T-helper 9 cell (primary cell): ENCODE results near the gene MRAS.

Experiments used
- DNase-seq: peaks from one replicate; pipeline ENCODE4 v3.0.0-alpha.2; 2020

MRAS gene

GRCh38 chr3:138344754-138345153 is 3.6 kb upstream of the MRAS start:
- no peak for DNase-seq

DNA sequence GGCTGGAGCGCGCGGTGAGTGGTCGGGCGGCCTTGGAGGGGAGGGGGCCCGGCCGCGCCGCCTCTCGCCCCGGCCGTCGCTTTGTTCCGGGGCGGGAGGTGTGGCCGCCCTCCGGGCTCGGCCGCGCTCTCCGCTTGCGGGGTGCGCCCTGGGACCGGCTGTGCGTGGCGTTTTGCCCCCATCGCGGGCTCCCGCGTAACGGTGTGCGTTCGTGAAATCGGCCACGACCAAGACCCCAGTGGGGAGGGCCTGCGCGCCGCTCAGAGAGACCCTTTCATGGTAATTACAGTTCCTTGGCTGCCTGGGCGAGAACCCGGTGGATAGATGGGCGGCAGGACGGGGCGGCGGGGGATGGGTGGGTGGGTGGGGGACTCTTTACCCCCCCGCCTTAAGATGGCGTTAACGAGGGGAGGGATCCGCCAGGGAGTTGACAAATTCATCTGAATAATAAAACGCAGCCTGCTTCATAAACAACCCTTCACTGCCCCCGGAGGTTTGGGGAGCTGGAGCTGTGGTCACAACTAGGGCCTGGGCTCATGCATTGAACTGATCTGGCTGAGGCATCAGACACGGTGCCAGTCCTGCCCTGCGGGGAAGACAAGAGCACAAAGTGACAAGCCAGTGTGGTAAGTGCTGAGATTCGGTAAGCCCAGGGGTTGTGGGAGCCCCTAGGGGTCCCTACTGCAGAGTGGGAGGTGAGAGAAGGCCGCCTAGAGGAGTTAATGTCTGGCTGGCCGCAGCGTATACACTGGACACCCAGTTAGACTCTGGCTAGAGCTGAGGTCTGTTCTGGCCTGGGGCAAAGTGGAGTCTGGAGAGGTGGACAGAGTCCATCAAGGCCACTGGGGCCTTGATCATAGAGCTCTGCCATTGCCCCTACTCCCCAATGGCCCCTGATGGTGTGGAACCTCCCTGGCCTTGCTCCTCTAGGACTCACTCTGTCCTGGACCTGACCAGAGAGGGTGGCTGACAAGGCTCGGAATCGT is 668 bp downstream of the MRAS start:
- DNase-seq: no peak

DNA sequence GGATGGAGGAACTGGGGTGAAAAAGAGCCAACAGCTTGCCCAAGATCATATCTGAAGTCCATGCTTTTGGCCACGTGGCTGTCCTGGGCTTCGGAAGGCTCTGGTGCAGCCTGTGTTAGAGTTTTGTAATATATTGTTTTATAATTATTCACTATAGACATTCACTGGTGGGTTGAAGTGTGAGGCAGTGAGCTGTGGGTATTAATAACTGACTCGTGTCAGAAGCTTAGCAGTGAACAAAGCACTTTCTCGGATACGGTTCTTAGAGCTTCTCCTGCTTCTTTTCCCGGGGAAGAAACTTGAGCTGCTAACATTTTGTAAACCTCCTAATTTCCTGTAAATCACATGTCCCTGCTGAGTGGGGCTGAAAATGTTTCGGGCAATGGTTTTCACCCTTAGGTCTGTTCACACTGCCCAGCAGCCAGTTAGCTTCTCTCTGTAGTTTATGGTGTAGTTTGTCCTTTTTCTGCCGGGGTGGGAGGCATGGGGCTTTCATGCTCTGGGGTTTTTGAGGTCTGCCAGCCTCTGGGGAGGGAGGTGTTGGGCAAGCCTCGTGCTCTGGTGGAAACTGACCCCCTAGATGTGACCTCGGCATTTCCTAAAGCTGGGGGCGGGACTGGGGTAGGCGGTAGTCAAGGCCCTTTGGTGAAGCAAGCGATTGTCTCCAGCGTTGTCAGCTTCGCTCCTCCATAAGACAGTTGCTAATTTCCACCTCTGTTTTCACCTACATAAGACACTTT is 1.7 kb downstream of the MRAS start:
- no peak for DNase-seq

- no peak for DNase-seq
Observed at GRCh38 chr3:138351151-138351550, 2.8 kb downstream of the MRAS start.

DNA sequence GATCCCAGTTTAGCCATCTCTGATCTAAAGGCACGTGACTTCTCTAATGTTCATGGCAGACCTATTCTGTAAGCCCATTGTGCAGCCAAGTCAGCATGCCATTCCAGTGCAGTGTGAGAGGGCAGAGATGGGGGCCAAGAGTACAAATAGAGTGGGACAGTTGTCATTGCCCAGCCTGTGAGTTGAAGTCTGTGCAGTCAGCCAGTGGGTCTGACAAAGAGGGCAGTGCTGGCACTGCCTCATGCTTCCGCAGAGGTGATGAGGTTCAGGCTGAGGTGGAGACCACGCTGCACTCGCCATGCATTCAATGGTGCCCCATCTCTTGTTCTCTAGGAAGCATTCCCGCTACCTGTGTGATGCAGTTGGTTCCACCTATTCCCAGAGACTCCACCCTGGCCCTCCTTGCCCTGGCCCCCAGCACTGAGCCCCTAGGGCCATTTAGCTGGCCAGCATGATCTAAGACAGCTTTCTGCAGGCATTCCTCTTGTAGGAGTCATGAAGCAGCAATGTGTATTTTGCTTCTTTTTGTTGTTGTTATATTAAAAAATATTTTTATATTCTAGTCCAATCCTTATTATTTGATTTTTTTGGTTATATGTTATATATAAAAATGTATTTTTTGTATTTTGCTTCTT is 3.7 kb downstream of the MRAS start:
- DNase-seq: no peak

DNA sequence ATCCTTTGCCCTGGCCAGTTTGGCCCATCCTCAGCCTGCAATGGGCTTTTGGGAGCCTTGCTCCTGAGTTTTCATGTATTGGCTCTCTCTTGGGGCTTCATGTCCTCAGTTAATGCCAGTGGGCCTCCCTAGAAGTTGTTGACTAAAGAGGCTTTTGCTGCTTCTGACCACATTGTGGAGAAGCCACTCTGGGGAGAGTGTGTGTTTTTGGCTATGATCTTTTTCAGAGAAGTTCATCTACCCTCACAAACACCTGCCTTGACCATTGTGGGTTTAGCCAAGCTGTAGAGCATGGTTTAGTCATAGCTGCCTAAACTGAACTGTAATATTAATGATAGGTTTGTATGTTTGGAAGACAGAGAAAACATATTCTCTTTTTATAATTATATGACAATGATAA is 6.0 kb downstream of the MRAS start:
- no peak for DNase-seq

DNA sequence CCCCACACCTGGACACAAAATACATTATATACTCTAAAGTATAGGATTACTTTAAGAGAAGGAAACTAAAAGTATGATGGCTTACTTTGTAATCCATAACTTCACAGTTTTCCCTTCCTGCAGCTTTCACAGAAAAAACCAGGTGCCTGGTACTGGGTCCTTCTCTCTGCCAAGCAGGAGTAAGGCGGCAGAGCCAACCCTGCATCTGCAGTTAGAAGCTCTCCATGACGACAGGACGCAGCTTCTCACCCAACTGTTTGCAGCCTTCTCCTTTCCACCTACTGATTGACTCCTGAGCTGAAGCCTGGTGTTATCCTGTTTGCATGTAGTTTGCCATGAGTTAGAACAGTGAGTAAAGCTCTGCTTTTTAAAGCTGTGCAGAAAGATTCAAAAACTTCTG is 6.7 kb downstream of the MRAS start:
- DNase-seq: no peak

DNA sequence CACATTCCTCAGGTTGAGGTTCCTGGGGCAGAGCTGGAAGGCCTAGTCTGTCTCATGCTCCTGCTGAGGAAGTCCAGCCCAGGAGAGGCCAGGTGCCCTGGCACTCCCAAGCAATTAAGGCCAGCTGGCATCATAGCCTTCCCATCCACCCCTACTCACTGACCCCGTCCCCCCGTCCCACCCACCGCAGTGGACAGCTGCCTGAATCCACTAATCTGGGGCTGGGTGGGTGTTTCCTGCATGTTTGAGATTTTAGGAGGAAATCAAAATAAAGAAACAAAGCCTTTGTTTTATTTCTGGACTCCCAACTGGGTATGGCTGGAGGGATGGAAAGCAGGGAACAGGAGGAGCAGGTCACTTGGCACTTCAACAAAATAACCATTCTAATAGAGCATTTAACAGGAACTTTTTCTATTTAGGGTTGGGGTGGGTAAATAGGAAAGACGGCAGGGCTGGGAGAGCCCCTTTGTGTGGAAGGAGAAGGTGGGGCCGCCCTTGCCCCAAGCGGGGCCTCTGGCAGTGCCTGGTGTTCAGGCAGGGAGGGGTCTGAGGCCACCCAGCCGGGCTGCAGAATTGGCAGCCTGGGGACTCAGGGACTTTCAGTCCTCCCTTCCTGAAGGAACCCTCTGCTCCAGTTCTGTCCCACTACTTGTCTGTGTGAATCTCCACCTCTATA is 8.5 kb downstream of the MRAS start:
- DNase-seq: no peak

DNA sequence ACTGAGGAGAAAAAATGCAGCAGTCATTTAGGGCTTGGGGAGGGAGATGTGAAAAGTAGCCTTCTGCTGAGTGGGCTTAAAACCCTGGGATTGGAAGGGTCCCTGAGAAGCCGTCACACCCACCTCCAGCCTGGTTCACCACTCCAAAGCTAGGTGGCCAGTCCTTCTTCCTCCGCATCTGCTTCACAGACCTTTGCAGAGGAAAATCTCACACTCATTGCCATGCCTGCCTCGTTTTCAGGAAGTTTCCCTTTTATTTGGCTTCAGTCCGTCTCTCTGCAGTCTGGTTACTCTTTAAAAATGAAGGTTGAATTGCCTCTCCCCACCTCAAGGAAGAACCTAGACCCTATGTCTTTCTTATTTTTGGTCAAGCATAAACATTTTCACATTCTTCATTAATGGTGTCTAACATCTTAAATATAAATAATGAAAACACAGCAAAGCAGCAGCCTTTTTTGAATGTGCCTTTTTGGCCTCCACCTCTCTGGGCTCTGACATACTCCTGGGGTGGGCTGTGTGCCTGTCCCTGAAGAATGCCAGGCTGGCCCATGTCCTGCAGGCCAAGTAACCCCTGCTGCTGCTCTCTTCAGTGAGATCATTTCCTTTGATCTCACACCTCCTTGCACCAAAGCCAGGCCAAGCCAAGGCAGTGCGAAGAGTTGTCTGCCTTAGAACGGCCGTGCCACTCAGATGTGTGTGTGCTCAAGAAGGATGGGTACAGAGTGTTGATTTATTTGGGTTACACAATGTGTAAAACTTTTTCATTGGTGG is 11.0 kb downstream of the MRAS start:
- no peak for DNase-seq

GRCh38 chr3:138359919-138360868 is 11.8 kb downstream of the MRAS start:
- DNase-seq: no peak

GRCh38 chr3:138360869-138361525 is 12.6 kb downstream of the MRAS start:
- no peak for DNase-seq

DNA sequence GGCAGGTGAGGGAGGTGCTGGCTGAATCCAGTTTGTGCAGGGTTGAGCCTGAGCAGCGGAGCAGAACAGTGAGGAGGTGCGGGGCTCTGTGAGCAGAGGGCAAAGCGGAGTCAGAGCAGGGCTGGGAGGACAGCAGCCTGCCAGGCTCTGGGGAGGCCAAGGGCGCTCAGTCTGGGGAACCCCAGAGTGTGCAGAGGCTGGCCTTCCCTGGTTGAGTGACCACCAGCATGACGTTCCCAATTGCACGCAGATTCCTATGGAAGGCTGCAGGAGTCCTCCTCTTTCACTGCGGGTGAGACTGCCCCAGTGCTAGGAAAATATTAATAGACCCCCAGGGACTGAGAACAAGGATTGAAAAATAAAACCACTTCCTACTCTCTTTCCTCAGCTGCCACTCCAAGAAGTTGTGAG is 13.2 kb downstream of the MRAS start:
- no peak for DNase-seq

DNA sequence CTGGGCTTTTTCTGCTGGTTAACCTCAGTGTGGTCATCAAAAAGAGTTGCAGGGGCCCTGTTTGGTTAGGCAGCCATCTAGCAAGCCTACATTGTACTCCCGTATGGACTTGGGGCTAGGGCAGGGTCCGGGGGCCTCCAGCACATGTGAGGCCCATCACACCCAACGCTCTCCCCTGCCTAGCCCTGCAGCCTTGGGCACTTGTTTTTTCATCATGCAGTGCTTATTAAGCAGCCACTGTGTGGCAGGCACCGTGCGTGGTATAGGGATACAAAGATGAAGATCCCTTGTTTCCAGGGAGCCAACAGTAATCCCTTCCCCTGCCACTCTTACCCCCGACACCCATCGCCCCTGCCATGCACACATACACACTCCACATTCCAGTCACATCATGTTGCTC is 14.2 kb downstream of the MRAS start:
- no peak for DNase-seq

- no peak for DNase-seq
Observed at GRCh38 chr3:138363322-138363721, 14.9 kb downstream of the MRAS start.

GRCh38 chr3:138364356-138365252 is 16.2 kb downstream of the MRAS start:
- no peak for DNase-seq

DNA sequence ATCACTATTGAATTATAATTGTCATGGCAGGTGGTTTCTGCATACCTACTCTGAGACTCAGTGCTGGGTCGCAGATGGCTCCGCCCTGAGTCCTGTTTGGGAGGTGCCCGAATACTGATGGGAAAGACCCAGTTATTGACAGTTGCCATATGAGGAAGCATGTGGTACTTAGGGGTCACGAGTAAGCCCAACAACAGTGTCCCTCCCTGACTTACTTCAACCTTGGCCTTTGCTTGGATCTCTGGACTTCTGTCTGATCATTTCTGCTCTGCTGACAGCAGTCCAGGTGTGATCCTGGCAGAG is 16.8 kb downstream of the MRAS start:
- DNase-seq: no peak

DNA sequence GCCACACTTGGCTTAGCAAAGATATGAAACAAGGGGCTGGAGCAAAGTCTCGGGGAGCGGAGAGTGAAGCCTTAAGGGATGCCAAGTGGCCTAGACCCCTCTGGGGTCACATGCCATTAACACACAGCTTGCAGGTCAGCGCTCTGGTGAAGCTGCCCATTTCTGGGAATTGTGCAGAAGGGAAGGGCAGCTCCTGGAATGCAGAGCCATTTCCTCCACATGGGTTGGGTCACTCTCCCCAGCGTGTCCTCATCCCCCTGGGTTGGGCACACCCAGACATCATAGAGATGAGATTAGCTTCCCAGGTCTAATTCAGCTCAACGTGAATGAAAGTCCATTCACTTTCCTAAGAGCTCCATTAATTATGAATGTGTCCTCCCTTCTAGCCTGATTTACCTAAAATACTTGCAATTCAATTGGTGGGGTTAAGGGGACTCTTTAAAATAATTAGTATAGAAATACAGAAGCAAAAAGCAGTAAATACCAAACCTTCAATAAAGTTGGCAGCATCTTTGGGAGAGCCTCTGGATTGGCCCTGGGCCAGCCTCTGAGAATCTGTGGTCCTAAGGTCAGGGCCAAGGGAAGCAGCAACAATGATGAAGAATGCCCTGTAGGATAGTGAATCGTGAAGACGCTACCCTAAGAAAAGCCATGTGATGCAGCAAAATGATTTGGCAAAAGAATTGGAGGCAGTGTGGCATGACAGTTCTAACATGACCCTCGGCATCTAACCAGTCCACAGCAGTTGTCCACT is 17.8 kb downstream of the MRAS start:
- DNase-seq: no peak

GRCh38 chr3:138367326-138367850 is 19.0 kb downstream of the MRAS start:
- DNase-seq: no peak
